CD4-positive, alpha-beta T cell (primary cell): ENCODE measurements around the gene CD24. TPM values are rescaled to one million over a fixed set of nuclear protein-coding genes. Genes with fewer than 3 reads are reported as not detected.

Experiments
- ATAC-seq: fragments of 200-7000 bp; cut with Tn5 transposase; one replicate; pipeline ENCODE4 v1.10.0; 2022; ENCODE audit warnings: mild to moderate bottlenecking; ENCODE audit not compliant: poor library complexity
- CTCF ChIA-PET: fragments of 350-600 bp; sonication (Branson Sonifier 250); formaldehyde crosslinking; loops from one replicate; lab custom pipeline; 2021; ENCODE audit warnings: antibody characterized with exemption, inconsistent platforms; lab: Charles Lee
- POLR2A ChIA-PET: fragments of 350-600 bp; sonication (Branson Sonifier 250); formaldehyde crosslinking; loops from one replicate; lab custom pipeline; 2021; ENCODE audit warnings: antibody characterized with exemption, inconsistent platforms; lab: Charles Lee
- DNase-seq, 14 experiments: peaks; one replicate each; pipeline ENCODE4 v3.0.0-alpha.2; 2013 to 2020; ENCODE audit warnings: mixed read lengths in 2 of 14
- H3K27ac ChIP-seq, 2 donors: one replicate each; pipeline versions ENCODE4 v1.5.1 to v1.7.0; 2013; ENCODE audit warnings: low read length in 2 of 2, low read depth in 1 of 2, mild to moderate bottlenecking in 1 of 2
- H3K27me3 ChIP-seq, 2 experiments: 1 replicate in 1 of 2; 2 replicates in 1 of 2; pipeline versions ENCODE4 v1.6.1 to v1.7.0; 2013; ENCODE audit warnings: low read length in 2 of 2, control low read depth in 1 of 2, mild to moderate bottlenecking in 1 of 2, moderate library complexity in 1 of 2; ENCODE audit not compliant: insufficient read depth in 2 of 2, control insufficient read depth in 1 of 2
- H3K36me3 ChIP-seq: one replicate; pipeline ENCODE4 v1.6.1; 2013; ENCODE audit warnings: low read length, control low read depth; ENCODE audit not compliant: insufficient read depth
- H3K4me1 ChIP-seq: one replicate; pipeline ENCODE4 v1.6.1; 2013; ENCODE audit warnings: low read length, control low read depth; ENCODE audit not compliant: insufficient read depth
- H3K4me3 ChIP-seq: one replicate; pipeline ENCODE4 v1.5.1; 2013; ENCODE audit warnings: mild to moderate bottlenecking, low read length, moderate library complexity
- H3K9me3 ChIP-seq, 2 experiments: 1 replicate in 1 of 2; 2 replicates in 1 of 2; pipeline versions ENCODE4 v1.6.1 to v1.7.0; 2013; ENCODE audit warnings: low read length in 2 of 2, mild to moderate bottlenecking in 2 of 2, control low read depth in 1 of 2, moderate library complexity in 1 of 2; ENCODE audit not compliant: control insufficient read depth in 1 of 2, insufficient read depth in 1 of 2
- H3K27ac Mint-ChIP-seq: one replicate; pipeline ENCODE4 v1.8.0; 2020; ENCODE audit warnings: mixed read lengths
- H3K27me3 Mint-ChIP-seq: one replicate; pipeline ENCODE4 v1.8.0; 2021; ENCODE audit warnings: mixed read lengths
- H3K36me3 Mint-ChIP-seq: one replicate; pipeline ENCODE4 v1.8.0; 2021; ENCODE audit warnings: low read depth, mixed read lengths
- H3K4me1 Mint-ChIP-seq: one replicate; pipeline ENCODE4 v1.8.0; 2021; ENCODE audit warnings: low read depth, mixed read lengths
- H3K4me3 Mint-ChIP-seq: one replicate; pipeline ENCODE4 v1.8.0; 2020; ENCODE audit warnings: mild to moderate bottlenecking, mixed read lengths
- H3K9me3 Mint-ChIP-seq: one replicate; pipeline ENCODE4 v1.8.0; 2020; ENCODE audit warnings: mixed read lengths
- intact Hi-C, 2 experiments: fragments of 100-400 bp; cut with DNase I in 1 of 2; cut with micrococcal nuclease in 1 of 2; formaldehyde crosslinking; loops; one replicate each; pipeline versions ENCODE4 v1.15.1 to v1.9.0; 2023 to 2025; cut with DNase I, micrococcal nuclease
- total RNA-seq, 174 experiments: library from RNA in 2 of 174; stranded (reverse) in 2 of 174; gene quantifications; one replicate each; pipeline ENCODE4 v1.2.3 and lab custom pipeline; 2021 to 2026
- TF ChIP-seq, protein P1 (sequence below): fragments of 200-600 bp; IDR thresholded peaks from one replicate; pipeline ENCODE4 v1.8.0; 2022; ENCODE audit warnings: antibody characterized with exemption, mild to moderate bottlenecking

Gene CD24
- total RNA-seq, 2 experiments from 2014 or later = not detected

GRCh38 chr6:106964954-106965353, 9.6 kb downstream of the CD24 start:
- H3K4me1 Mint-ChIP-seq = no peaks in the 10 kb centered on the region
- H3K9me3 ChIP-seq = no peaks in the 10 kb centered on the region
- no peak overlapping the region for H3K4me3 Mint-ChIP-seq
- peaks cover 41% of the 10 kb centered on the region for H3K27me3 Mint-ChIP-seq
- no peak overlapping the region for H3K4me3 ChIP-seq
- intact Hi-C loops = no loop called here
- H3K36me3 ChIP-seq = no peaks in the 10 kb centered on the region
- TF ChIP-seq, protein P1, sequence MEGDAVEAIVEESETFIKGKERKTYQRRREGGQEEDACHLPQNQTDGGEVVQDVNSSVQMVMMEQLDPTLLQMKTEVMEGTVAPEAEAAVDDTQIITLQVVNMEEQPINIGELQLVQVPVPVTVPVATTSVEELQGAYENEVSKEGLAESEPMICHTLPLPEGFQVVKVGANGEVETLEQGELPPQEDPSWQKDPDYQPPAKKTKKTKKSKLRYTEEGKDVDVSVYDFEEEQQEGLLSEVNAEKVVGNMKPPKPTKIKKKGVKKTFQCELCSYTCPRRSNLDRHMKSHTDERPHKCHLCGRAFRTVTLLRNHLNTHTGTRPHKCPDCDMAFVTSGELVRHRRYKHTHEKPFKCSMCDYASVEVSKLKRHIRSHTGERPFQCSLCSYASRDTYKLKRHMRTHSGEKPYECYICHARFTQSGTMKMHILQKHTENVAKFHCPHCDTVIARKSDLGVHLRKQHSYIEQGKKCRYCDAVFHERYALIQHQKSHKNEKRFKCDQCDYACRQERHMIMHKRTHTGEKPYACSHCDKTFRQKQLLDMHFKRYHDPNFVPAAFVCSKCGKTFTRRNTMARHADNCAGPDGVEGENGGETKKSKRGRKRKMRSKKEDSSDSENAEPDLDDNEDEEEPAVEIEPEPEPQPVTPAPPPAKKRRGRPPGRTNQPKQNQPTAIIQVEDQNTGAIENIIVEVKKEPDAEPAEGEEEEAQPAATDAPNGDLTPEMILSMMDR = no peak
- no peak overlapping the region for H3K27ac Mint-ChIP-seq
- ChIA-PET CTCF (no interaction called here), POLR2A (no interaction called here)
- H3K27ac ChIP-seq = no peak overlapping the region
- H3K36me3 Mint-ChIP-seq = no peaks in the 10 kb centered on the region
- no peaks in the 10 kb centered on the region for H3K4me1 ChIP-seq
- ATAC-seq (no peak), DNase-seq (no peak)
- no peaks in the 10 kb centered on the region for H3K9me3 Mint-ChIP-seq
- peaks cover 10 to 11% of the 10 kb centered on the region in 2 experiments for H3K27me3 ChIP-seq

DNA sequence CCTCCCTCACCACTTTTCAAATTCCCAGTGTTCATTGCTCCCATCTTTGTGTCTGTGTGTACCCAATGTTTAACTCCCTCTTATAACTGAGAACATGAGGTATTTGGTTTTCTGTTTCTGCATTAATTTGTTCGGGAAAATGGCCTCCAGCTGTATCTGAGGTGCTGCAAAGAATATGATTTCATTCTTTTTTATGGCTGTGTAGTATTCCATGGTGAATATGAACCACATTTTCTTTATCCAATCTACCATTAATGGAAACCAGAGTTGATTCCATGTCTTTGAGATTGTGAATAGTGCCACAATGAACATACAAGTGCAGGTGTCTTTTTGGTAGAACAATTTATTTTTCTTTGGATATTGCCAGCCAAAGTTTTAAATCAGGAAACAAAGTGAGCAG, 10.4 kb downstream of the CD24 start:
- no peak overlapping the region for H3K4me3 Mint-ChIP-seq
- no peak overlapping the region for H3K4me3 ChIP-seq

GRCh38 chr6:106963544-106963943, 11.0 kb downstream of the CD24 start:
- Mint-ChIP-seq H3K36me3 (no peaks in the 10 kb centered on the region), H3K4me1 (no peaks in the 10 kb centered on the region), H3K4me3 (no peak overlapping the region), H3K27ac (no peak overlapping the region), H3K27me3 (peaks cover 36% of the 10 kb centered on the region), H3K9me3 (no peaks in the 10 kb centered on the region)
- DNase-seq = no peak
- Histone ChIP-seq H3K4me1 (no peaks in the 10 kb centered on the region), H3K9me3 (no peaks in the 10 kb centered on the region), H3K36me3 (no peaks in the 10 kb centered on the region), H3K4me3 (no peak overlapping the region), H3K27me3 (peaks cover 5 to 6% of the 10 kb centered on the region in 2 experiments), H3K27ac (no peak overlapping the region)
- ChIA-PET POLR2A (no interaction called here), CTCF (no interaction called here)
- intact Hi-C loops = no loop called here
- ATAC-seq = no peak
- TF ChIP-seq, protein P1 = no peak

More for the DNA sequence above, 10.4 kb downstream of the CD24 start:
- TF ChIP-seq, protein P1 = no peak
- Histone ChIP-seq H3K27me3 (peaks cover 10% of the 10 kb centered on the region in 2 experiments), H3K9me3 (no peaks in the 10 kb centered on the region), H3K27ac (no peak overlapping the region), H3K4me1 (no peaks in the 10 kb centered on the region), H3K36me3 (no peaks in the 10 kb centered on the region)
- Mint-ChIP-seq H3K36me3 (no peaks in the 10 kb centered on the region), H3K9me3 (no peaks in the 10 kb centered on the region), H3K27ac (no peak overlapping the region), H3K4me1 (no peaks in the 10 kb centered on the region), H3K27me3 (peaks cover 40% of the 10 kb centered on the region)
- ChIA-PET CTCF (no interaction called here), POLR2A (no interaction called here)
- ATAC-seq = no peak
- intact Hi-C loops = no loop called here
- no peak for DNase-seq
